HUES6 (cell line): Measurements from ENCODE around the gene BCAP29.

Experiments
- H3K27ac ChIP-seq: 2 replicates; pipeline ENCODE4 v1.7.0; 2013; ENCODE audit warnings: low read depth, mild to moderate bottlenecking, low read length, inconsistent platforms
- H3K27me3 ChIP-seq: 2 replicates; pipeline ENCODE4 v1.6.1; 2013; ENCODE audit warnings: low read length; ENCODE audit not compliant: control insufficient read depth, insufficient read depth
- H3K36me3 ChIP-seq: 2 replicates; pipeline ENCODE4 v1.6.1; 2013; ENCODE audit warnings: low read length; ENCODE audit not compliant: control insufficient read depth, insufficient read depth
- H3K4me1 ChIP-seq: 2 replicates; pipeline ENCODE4 v1.6.1; 2013; ENCODE audit warnings: low read length; ENCODE audit not compliant: control insufficient read depth, insufficient read depth
- H3K4me3 ChIP-seq: 2 replicates; pipeline ENCODE4 v1.5.1; 2013; ENCODE audit warnings: low read depth, low read length
- H3K9ac ChIP-seq: one replicate; pipeline ENCODE4 v1.6.1; 2013; ENCODE audit warnings: mild to moderate bottlenecking, low read length
- H3K9me3 ChIP-seq: 2 replicates; pipeline ENCODE4 v1.6.1; 2013; ENCODE audit warnings: low read depth, low read length; ENCODE audit not compliant: control insufficient read depth, insufficient read depth

The BCAP29 gene

GRCh38 chr7:107600816-107601215, 20.8 kb downstream of the BCAP29 start:
- H3K36me3 ChIP-seq = no peaks in the 10 kb centered on the region; the same call in 1 of the 2 replicates
- H3K9me3 ChIP-seq = no peaks in the 10 kb centered on the region
- no peaks in the 10 kb centered on the region for H3K27me3 ChIP-seq
- H3K4me1 ChIP-seq = no peaks in the 10 kb centered on the region; the same call in 1 of the 2 replicates
- H3K4me3 ChIP-seq = no peak overlapping the region
- H3K27ac ChIP-seq = no peak overlapping the region
- no peak overlapping the region for H3K9ac ChIP-seq

GRCh38 chr7:107605218-107605815, 25.3 kb downstream of the BCAP29 start:
- no peak overlapping the region for H3K9ac ChIP-seq
- H3K36me3 ChIP-seq = no peaks in the 10 kb centered on the region; the same call in 1 of the 2 replicates
- H3K9me3 ChIP-seq = no peaks in the 10 kb centered on the region
- no peak overlapping the region for H3K27ac ChIP-seq
- no peaks in the 10 kb centered on the region for H3K4me1 ChIP-seq
- H3K27me3 ChIP-seq = no peaks in the 10 kb centered on the region
- H3K4me3 ChIP-seq = no peak overlapping the region

GRCh38 chr7:107606303-107606702, 26.3 kb downstream of the BCAP29 start:
- Histone ChIP-seq H3K9me3 (no peaks in the 10 kb centered on the region), H3K27me3 (no peaks in the 10 kb centered on the region), H3K9ac (no peak overlapping the region), H3K4me3 (no peak overlapping the region), H3K27ac (no peak overlapping the region), H3K4me1 (no peaks in the 10 kb centered on the region), H3K36me3 (no peaks in the 10 kb centered on the region)

- Histone ChIP-seq H3K27ac (no peak overlapping the region), H3K36me3 (no peaks in the 10 kb centered on the region), H3K4me3 (no peak overlapping the region), H3K27me3 (no peaks in the 10 kb centered on the region), H3K9ac (no peak overlapping the region), H3K9me3 (no peaks in the 10 kb centered on the region), H3K4me1 (no peaks in the 10 kb centered on the region)
These were observed 29.8 kb downstream of the BCAP29 start for GRCh38 chr7:107609811-107610261.

- no peak overlapping the region for H3K4me3 ChIP-seq
- no peaks in the 10 kb centered on the region for H3K9me3 ChIP-seq
- no peaks in the 10 kb centered on the region for H3K4me1 ChIP-seq
- no peaks in the 10 kb centered on the region for H3K27me3 ChIP-seq
- no peak overlapping the region for H3K9ac ChIP-seq
- no peak overlapping the region for H3K27ac ChIP-seq
- no peaks in the 10 kb centered on the region for H3K36me3 ChIP-seq
These were observed 30.3 kb downstream of the BCAP29 start for GRCh38 chr7:107610323-107610722.

- H3K27me3 ChIP-seq = no peaks in the 10 kb centered on the region
- H3K4me3 ChIP-seq = no peak overlapping the region
- no peaks in the 10 kb centered on the region for H3K9me3 ChIP-seq
- no peaks in the 10 kb centered on the region for H3K4me1 ChIP-seq
- H3K36me3 ChIP-seq = no peaks in the 10 kb centered on the region
- no peak overlapping the region for H3K27ac ChIP-seq
- no peak overlapping the region for H3K9ac ChIP-seq
These were observed 33.4 kb downstream of the BCAP29 start for GRCh38 chr7:107613439-107613838.

- no peaks in the 10 kb centered on the region for H3K4me1 ChIP-seq
- no peak overlapping the region for H3K9ac ChIP-seq
- no peaks in the 10 kb centered on the region for H3K9me3 ChIP-seq
- no peaks in the 10 kb centered on the region for H3K36me3 ChIP-seq
- H3K27ac ChIP-seq = no peak overlapping the region
- no peaks in the 10 kb centered on the region for H3K27me3 ChIP-seq
- H3K4me3 ChIP-seq = no peak overlapping the region
These were observed 33.9 kb downstream of the BCAP29 start for GRCh38 chr7:107613948-107614347.

- Histone ChIP-seq H3K4me1 (no peaks in the 10 kb centered on the region), H3K9me3 (no peaks in the 10 kb centered on the region), H3K27me3 (no peaks in the 10 kb centered on the region), H3K9ac (no peak overlapping the region), H3K4me3 (no peak overlapping the region), H3K36me3 (no peaks in the 10 kb centered on the region), H3K27ac (no peak overlapping the region)
These were observed 34.4 kb downstream of the BCAP29 start for GRCh38 chr7:107614425-107614824.

- no peaks in the 10 kb centered on the region for H3K9me3 ChIP-seq
- H3K27me3 ChIP-seq = no peaks in the 10 kb centered on the region
- H3K27ac ChIP-seq = no peak overlapping the region
- no peak overlapping the region for H3K9ac ChIP-seq
- H3K4me1 ChIP-seq = no peaks in the 10 kb centered on the region
- H3K4me3 ChIP-seq = no peak overlapping the region
- H3K36me3 ChIP-seq = no peaks in the 10 kb centered on the region
These were observed 36.0 kb downstream of the BCAP29 start for GRCh38 chr7:107615910-107616680.

- H3K27me3 ChIP-seq = no peaks in the 10 kb centered on the region
- no peak overlapping the region for H3K27ac ChIP-seq
- H3K4me1 ChIP-seq = no peaks in the 10 kb centered on the region
- H3K9ac ChIP-seq = no peak overlapping the region
- H3K9me3 ChIP-seq = no peaks in the 10 kb centered on the region
- no peak overlapping the region for H3K4me3 ChIP-seq
- H3K36me3 ChIP-seq = no peaks in the 10 kb centered on the region
These were observed 42.4 kb downstream of the BCAP29 start for GRCh38 chr7:107622429-107622828.

- Histone ChIP-seq H3K4me3 (no peak overlapping the region), H3K27ac (no peak overlapping the region), H3K4me1 (no peaks in the 10 kb centered on the region), H3K27me3 (no peaks in the 10 kb centered on the region), H3K36me3 (no peaks in the 10 kb centered on the region), H3K9ac (no peak overlapping the region), H3K9me3 (no peaks in the 10 kb centered on the region)
These were observed 42.8 kb downstream of the BCAP29 start for GRCh38 chr7:107622894-107623293.
